Stimulated activated CD8-positive, alpha-beta memory T cell treated with anti-CD3 and anti-CD28 coated beads, Interleukin-4, amount 100 ng/mL, for 48 hours (primary cell): ENCODE results near the gene PCTP.

Experiments used
- DNase-seq: peaks from one replicate; pipeline ENCODE4 v3.0.0-alpha.2; 2020

The PCTP gene

DNA sequence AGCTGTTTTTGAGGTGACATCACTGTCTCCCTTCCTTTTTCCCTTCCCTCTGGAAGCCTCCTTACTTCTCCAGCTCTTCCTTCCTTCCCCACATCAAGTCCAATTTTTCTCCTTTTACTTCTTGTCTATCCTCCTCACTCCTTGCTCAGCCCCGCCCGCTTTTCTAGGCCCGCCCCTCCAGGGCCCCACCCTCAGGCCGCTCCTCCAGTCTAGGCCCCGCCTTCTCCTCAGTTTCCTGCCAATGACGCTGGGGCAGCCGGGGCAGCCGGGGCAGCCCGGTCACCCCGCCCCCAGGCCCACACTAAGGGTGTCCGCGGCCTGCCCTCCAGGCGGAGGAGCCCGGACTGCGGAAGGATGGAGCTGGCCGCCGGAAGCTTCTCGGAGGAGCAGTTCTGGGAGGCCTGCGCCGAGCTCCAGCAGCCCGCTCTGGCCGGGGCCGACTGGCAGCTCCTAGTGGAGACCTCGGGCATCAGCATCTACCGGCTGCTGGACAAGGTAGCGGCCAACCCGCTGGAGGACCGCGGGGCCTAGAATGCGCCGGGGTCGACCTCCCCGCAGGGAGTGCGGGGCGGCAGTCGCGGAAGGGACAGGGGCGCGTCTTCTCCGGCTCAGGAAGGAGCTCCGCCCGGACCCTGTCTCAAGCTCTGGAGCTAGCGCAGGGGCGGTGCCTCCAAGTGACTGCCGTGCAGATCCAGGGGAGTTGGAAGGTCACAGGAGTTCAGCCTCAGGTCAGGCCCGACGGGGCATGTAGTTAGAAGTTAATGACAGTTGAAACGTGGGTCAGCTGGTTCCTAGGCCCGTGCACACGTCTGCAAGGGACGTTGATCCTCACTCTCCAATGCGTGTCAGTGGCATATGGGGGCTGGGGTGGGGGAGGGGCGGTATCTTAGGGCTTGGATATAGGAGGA lies at the start of gene PCTP:
Gene PCTP (plus strand): TSS at position 302 of the 908 bp plus-strand sequence. CDS start 53 bp downstream, at position 355.
- DNase-seq: peak; percentile 94

DNA sequence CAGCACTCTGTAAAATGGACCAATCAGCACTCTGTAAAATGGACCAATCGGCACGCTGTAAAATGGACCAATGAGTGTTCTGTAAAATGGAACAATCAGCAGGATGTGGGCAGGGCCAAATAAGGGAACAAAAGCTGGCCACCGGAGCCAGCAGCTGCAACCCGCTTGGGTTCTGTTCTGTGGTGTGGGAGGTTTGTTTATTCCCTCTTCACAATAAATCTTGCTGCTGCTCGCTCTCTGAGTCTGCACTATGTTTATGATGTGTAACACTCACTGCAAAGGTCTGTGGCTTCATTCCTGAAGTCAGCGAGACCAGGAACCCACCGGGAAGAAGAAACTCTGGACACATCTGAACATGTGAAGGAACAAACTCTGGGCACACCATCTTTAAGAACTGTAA lies 48.7 kb upstream of the PCTP start:
- no peak for DNase-seq

DNA sequence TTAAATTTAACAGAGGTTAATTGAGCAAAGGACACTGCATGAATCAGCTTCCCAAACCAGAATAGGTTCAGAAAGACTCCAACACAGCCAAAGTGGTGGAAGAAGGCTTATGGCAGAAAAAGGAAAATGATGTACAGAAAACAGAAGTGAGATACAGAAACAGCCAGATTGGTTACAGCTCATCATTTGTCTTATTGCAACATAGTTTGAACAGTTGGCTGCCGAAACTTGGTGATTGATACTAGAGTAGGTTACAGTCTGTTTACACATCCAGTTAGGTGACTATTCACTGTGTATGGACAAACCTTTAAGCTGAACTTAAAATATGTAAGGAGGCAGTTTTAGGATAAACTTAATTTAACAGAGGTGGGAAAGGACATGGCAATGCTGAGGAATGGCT lies 46.5 kb upstream of the PCTP start:
- no peak for DNase-seq

DNA sequence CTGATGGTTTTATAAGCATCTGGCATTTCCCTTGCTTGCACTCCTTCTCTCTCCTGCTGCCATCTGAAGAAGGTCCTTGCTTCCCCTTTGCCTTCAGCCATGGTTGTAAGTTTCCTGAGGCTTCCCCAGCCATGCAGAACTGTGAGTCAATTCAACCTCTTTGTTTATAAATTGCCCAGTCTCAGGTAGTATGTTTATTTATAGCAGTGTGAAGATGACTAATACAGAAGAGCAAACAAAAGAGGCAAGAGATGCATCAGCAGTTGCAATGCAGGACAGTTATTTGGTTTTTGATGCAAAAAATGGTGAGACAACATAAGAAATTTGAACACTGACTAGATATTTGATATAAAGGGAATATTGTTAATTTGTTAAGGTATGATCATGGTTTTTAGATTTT lies 45.0 kb upstream of the PCTP start:
- DNase-seq: no peak

DNA sequence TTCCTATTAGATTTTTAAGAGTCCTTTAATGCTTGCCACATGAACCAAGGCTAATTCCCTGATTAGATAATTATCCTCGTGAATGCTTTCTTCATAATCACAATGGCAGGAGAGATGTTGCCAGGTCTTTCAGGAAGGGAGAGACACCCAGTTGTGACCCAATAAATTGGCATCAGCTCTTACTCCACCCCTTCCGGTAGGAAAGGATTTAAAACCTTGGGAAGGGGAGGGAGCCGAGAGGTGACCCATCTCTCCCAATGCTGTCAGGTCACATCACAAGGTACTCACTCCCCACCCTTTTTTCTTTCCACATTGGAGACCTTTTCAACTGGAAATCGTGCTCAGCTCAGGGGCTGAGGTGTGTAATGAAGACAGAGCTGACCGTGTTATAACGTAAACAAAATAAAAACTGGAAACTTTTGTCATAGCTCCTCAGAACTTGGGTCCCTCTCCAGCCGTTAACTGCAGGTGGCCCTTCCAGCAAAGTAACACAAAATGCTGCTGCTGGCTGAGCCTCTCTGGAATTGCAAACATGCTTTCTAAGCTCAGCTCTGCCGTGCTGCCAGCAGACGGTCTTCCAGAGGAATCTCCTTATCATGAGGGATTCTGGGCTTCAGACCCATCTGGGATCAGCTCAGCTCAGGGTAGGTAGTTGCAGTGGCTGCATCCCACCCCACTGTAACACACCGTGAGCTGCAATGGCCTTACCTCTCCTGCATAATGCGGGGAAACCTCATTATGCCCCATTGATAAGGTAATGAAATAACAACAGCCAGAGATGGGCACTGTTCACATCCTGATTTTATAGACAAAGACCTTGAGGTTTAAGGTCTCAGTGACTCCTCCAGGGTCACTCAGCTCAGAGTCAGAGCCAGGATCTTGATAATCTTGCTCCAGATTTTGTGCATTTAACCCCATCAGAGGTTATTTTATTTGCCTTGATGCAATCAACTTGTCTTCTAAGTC lies 43.8 kb upstream of the PCTP start:
- DNase-seq: no peak

DNA sequence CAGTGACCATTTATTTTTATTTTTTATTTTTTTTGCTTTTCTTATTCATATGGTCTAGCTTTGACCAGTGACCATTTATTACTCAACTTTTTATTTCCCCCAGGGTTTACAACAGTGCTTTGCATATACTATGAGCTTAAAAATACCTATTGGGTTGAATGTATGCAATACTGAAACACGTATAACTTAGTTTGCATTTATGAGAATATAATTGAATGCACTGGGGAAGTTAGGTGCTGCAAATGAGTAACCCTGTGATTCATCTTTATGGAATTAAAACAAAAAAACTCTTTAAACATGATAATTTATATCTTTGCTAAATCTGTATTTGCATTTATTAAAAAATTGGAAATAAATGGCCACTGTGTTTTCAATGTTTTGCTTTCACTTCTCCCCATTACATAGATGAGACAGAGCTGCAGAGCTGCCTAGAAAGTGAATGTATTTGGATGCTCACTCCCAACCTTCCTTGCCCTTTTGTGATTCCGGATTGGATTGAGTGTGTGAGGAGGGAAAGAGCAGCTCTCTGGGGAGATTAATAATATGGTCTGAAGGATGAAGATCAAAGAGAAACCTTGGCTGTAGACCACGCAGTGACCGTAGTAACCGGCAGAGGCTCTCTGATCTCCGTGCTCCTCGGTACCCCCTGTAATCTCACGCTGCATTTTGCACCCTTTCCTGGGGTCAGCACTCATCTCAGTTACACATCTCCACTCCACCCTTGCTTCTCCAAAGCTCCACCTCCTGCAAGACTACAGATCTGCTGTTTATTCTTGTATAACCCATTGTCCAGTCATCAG lies 42.5 kb upstream of the PCTP start:
- no peak for DNase-seq

DNA sequence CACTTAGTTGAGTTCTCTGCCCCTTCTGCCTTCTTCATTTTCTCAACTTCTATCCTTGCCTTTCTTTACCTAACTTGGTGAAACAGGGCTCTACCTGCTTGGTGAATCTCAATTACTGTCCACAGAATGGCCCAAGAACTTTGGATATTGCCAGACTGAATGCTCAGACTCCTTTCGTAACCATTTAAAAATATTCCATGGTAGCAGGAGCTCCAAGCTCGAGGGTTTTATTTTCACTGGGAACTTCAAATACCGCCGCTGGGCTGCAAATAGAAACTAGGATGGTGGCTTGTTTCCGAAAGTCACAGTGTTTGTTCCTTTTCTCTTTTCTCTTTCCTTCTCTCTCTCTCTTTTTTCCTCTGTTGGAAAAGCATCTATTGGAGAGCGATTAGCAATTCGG lies 41.4 kb upstream of the PCTP start:
- DNase-seq: no peak

DNA sequence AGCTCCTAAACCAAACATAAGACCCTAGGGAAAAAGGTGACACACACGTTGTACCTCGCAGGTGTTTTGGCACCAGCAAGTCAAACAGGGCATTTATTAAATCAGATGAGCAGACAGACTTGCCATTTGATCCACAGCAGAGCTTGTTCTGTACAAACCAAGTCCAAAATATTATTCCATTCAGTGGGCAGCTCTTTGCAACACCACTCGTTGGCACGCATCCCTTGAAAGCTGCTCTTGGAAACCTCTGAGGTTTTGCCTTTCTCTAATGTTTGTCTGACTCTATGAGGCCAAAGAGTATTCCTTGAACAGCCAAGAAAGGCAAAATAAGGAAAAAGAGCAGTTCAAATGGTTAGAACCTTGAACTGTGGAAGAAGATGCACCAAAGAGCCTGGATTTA lies 40.9 kb upstream of the PCTP start:
- no peak for DNase-seq

DNA sequence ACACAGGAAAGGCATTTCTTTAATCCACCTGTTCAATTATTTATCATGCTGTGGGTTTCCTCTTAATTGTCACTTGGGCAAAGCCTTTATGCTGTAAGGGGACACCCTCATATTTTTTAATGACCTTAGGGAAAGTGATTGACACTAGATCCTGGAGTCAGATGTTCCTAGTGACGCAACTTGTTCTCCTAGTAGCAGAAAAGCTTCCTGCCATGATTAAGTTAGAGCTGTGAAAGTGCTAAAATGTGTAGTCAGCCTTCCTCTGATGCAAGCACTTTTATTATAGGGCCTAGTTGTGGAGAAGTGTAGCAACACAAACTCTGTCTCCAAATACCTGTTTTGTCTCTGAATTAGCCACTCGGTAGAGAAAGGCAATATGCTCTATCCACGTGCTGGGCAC lies 40.4 kb upstream of the PCTP start:
- no peak for DNase-seq

DNA sequence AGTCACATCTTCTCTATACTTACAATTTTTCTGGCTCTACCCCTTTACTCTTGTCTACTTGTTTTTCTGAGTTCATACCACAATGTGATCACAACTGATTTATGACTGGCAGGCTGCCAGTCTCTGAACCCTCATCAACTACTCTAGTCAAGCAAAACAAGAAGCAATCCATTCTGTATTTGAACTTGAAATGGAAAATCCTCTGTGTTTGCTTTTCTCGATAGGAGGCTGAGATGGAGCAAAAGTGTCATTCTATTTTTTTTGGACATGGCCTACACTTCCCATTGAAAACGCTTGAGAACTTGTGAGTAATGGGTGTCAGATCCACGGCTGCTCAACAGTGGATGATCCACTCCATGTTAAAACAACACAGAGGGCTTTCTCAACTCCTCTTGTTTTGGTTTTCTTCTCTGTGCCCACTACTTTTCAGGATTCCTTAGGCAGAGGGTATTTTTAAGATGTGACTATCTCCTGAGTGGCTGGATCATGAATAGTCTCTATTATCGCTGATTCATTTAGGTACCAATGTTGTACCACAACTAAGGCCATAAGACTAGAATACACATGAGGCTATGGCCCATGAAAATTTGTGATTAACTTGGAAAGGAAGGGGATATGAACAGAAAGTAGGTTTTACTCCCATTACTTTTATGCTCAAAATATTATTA lies 39.9 kb upstream of the PCTP start:
- DNase-seq: no peak

DNA sequence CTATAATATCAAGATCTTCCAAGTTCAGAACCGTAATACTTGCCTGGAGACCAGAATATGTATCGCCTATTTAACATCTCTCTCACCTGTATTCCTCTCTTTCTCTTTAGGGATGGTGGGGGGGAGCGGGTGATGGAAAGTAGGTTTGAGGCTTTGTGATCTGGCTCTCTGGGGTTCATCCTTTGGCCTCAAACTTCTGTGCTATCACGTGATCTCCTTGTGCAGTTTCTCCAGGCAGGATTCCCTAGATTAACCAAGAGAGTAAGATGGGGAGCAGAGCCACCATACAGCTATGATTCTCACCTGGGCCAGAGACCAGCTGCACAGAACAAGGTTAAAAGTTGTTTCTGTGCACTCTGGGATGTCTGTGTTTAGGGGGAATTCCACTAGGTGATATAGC lies 33.4 kb upstream of the PCTP start:
- no peak for DNase-seq

DNA sequence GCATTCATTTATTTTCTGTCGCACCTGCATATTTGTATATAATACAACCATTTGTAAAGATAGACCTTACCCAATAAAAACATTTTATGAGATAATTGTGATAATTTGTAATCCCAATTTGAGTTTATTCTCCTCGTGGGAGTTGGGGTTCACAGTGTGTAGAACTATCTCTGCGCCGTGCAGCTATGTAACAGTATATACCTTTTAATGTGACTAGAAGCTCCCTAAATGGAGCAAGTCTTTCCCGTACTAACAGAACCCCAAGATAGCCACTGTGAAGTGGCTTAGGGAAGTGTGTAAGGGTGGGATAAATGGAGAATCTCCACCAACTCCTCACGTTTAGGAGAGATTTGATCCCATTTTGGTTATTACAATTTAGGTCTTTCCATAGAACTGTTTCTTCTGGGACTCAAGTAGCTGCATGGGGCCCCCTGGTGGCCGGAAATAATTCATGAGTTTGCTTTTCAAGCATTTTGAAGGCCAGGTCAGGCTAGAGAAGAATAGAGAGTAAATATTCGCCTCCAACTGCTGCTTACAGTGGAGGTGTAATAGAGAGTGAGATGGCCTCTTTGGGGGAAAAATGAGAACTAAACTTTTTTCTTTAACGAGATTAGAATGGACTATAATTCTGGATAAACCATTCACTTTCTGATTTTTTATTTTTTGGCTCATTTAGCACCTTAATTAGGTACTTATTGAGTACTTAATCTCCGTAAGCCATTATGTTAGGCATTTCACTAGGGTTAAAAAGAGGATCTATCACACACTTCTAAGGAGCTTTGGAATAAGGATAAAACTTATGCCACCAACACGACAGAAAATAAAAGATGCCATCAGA lies 32.7 kb upstream of the PCTP start:
- peak; percentile 83 for DNase-seq

DNA sequence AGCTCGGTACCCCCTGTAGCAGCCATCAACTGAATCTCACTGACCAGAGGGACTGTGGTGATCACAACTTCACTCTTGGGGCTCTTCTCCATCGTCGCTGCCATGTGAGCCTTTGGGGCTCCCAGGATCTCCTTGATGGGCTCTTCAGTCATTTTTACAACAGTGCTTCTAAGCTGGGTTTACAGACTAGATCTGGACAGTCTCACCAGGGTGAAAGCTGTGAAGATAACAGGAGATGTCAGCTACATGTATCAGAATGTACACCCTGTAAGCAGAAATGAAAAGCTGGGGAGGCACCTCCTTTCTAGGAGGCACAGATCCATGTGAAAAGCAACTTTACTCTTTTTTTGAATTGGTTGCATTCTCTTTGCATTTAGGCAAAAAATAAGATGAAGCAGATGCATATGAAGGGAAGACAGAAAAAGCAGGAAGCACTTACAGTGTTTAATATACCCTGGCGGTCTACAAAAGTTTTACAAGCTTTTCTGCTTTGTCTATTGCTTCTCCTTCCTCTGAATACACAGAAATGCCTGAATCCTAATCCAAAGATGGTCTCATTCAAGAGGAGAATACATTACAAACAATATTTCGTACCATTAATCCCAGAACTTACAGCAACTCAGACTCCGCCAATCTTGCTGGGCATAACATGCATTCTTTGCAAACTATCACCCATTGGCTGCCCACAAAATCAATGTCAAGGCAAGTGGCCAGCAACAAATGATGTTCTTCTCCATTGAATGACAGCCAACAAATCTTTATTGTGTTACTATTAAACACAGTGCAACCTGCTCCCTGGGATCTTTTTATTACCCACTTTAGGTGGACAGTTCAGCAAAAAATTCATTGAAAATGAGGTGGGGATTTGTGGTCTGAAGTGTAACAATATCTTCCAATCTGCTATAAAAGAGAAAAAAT lies 29.7 kb upstream of the PCTP start:
- no peak for DNase-seq

DNA sequence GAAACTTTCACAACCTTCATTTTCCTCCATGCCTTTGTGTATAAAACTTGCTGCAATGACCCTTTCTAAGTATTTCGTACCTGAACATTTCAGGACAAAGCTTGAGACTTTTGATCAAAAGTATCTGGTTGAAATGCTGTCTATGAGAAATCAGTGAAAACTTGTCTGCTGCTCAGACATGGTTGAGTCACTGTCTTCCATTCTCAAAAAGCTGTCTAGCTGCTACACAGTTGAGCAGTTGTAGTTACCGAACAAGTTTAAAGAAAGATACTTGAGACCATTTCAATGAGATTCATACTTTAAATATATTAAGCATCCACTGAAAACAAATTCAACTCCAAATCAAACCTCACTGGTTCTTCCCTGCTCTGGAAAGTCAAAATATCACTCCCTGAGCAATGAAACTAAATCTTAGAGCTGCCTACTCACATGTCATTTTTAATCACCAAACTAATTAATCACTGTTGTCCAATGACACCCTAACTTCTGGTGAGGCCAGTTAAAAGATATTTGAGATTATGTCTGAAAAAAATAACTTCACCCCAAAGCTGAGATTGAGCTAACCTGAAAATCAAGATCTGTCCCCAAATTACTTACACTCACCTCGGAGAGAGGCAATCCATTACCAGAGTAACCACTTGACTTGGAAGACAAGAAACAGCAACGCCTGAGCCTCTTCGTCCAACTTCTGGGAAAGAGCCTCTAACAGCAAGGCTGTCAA lies 28.7 kb upstream of the PCTP start:
- no peak for DNase-seq

DNA sequence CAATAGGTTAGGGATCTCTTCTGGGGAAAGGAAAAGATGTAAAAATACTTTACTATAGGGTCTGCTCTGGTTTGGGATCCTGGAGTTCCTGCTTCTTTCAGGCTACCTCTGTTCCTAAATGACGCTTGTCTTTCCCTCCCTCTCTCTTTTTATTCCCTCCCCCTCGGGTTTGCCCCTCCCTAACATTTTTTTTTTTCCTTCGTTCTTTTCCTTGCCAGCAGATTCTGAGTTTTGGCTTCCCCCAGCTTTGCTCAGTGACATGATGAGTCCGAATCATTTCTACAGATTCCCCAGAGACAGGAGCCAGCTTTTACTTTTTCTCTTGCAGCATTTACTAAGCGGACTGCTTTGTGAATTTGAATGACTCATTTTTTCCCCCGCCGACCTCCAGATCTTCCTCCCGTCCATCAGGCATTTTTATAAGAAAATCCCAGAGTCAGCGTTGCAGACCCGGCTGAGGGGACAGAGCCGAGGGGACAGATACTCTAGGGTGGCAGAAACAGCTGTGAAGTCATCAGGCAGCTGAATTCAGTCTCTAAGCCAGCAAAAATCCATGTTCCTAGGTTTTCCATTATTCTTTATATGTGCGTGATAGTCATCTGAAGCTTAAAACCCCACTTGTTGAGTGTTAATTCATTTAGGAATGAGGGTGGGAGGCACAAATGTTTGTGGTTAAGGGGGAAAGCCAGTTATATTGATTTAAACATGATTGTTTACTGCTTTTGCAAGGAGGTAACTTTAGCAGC lies 27.9 kb upstream of the PCTP start, which contains the start of gene TMEM100:
Gene TMEM100 (minus strand): TSS at position 123 of the 746 bp plus-strand sequence. CDS start 1,794 bp downstream, outside the sequence.
- DNase-seq: no peak

DNA sequence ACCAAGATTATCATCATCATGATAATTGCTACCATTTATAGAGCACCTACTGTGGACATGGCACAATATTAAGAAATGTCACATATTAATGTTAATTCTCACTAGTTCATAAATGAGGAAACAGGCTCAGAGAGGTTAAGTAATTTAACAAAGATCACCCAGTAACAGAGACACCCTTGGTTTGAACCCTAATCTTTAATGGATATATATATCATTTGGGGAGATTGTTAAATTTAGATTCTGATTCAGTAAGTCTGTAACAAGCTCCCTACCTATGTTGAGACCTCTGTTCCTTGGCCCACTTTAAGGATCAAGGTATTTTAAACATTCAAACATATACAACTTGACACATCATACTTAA lies 27.4 kb upstream of the PCTP start:
- DNase-seq: no peak

DNA sequence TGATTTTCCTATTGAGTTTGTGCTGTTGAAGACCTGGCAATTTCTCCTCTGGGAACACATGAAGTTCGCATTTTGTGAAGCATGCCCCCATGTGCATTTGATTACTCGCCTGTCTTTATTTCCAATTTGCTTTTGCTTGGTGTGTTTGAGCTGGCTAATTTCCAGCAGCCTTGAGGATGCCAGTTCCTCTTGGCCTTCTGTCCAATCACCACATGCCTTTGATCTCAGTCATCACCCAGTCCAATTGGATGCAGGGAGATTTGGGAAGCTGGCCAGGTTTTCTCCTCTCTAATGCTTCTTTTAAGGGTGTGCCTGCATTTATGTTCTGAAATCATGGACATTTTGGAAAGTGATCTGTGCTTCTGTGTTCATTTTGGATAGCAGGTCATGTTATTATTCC lies 24.4 kb upstream of the PCTP start:
- DNase-seq: no peak

DNA sequence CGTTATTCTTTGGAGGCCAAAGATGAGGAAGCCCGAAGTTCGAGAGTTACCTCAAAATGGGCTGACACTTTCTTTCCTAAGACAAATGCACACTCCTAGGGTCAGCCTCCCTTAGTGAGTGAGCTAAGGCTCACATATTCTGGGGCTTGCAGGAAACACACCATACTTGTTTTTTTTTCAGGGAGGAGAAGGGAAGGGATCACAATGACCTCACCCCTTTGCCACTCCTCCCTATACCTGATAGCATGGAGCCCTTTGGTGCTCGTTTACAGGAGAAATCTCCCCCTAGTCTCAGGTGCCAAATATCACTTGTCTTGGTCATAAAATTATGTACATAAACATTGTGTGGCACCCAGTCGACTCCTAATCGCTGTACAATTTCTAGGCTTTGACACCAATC lies 23.6 kb upstream of the PCTP start:
- DNase-seq: no peak

DNA sequence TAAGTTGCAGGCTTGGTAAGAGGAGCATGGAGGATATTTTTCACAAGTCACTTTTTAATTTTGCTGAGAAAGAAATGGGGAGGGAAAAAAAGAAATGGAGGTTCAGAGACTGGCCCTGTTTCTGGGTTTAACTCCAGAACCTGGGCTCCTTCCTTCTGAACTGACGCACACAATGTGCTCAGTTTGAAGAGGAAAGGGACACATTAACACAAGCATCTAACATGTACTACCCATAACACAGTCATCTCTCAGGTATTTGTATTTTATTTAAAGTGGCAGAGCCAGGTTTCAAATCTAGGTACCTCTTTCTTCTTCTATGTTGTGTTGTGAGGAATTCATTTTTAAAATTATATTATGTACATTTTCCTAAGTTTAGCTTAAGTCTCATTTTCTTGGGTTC lies 22.9 kb upstream of the PCTP start:
- DNase-seq: no peak
